Bronchial epithelial cell (primary cell): ENCODE measurements around the gene ACSL4. TPM values are rescaled to one million over a fixed set of nuclear protein-coding genes. Genes with fewer than 3 reads are reported as not detected.
"Not testable (repeated sequence)": the region's sequence is repeated elsewhere in the genome, so short reads cannot be mapped to it uniquely, and the experiment has no call there.

ENCODE experiments used
- DNase-seq: peaks from one replicate; pipeline ENCODE4 v3.0.0-alpha.2; 2010; ENCODE audit warnings: low read depth
- FAIRE-seq: peaks from 2 replicates; lab custom pipeline; 2011; peaks lifted over from hg19 to GRCh38; lab: Jason Lieb, UNC
- H3K27me3 ChIP-seq: 2 replicates; pipeline ENCODE4 v1.5.1; 2011; ENCODE audit warnings: low read length; ENCODE audit not compliant: control insufficient read depth, insufficient read depth
- H3K36me3 ChIP-seq: 2 replicates; pipeline ENCODE4 v1.5.1; 2011; ENCODE audit warnings: low read length; ENCODE audit not compliant: control insufficient read depth, insufficient read depth
- H3K4me3 ChIP-seq: 2 replicates; pipeline ENCODE4 v1.5.1; 2011; ENCODE audit warnings: mild to moderate bottlenecking, low read depth, low read length, control low read depth
- total RNA-seq: library from RNA; depleted of rRNA; stranded (reverse); fragments of >200 nt; gene quantifications from 2 replicates; pipeline ENCODE4 v1.2.1, GENCODE V29; 2014
- TF ChIP-seq, protein P1 (sequence below): IDR thresholded peaks from 2 replicates; pipeline ENCODE4 v1.5.1; 2011; ENCODE audit warnings: mild to moderate bottlenecking, moderate library complexity, low read length, control low read depth, inconsistent platforms; ENCODE audit not compliant: insufficient read depth, severe bottlenecking

ACSL4 gene
- total RNA-seq, 1 donor from 2014 or later = 57.9 TPM

DNA sequence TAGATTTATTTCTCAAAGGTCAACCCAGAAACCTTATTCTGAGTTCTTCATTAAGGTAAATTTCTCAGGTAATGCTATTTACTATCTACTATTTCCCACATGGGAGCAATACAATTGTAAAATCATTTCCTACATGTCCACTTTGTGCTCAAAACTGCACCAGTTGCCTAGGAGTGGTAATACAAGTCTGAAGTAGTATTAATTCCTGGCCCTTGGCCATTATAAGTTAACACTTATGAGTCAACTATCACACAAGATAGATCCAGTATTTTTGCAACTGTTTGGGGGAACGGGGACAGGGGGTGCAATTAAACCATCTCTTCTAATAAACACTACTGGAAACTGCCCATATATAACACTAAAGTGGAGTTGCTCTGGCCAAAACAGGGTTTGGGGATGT is 48.9 kb downstream of the ACSL4 start:
- DNase-seq (peak; percentile 26), FAIRE-seq (no peak)
- TF ChIP-seq, protein P1, sequence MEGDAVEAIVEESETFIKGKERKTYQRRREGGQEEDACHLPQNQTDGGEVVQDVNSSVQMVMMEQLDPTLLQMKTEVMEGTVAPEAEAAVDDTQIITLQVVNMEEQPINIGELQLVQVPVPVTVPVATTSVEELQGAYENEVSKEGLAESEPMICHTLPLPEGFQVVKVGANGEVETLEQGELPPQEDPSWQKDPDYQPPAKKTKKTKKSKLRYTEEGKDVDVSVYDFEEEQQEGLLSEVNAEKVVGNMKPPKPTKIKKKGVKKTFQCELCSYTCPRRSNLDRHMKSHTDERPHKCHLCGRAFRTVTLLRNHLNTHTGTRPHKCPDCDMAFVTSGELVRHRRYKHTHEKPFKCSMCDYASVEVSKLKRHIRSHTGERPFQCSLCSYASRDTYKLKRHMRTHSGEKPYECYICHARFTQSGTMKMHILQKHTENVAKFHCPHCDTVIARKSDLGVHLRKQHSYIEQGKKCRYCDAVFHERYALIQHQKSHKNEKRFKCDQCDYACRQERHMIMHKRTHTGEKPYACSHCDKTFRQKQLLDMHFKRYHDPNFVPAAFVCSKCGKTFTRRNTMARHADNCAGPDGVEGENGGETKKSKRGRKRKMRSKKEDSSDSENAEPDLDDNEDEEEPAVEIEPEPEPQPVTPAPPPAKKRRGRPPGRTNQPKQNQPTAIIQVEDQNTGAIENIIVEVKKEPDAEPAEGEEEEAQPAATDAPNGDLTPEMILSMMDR = no peak

DNA sequence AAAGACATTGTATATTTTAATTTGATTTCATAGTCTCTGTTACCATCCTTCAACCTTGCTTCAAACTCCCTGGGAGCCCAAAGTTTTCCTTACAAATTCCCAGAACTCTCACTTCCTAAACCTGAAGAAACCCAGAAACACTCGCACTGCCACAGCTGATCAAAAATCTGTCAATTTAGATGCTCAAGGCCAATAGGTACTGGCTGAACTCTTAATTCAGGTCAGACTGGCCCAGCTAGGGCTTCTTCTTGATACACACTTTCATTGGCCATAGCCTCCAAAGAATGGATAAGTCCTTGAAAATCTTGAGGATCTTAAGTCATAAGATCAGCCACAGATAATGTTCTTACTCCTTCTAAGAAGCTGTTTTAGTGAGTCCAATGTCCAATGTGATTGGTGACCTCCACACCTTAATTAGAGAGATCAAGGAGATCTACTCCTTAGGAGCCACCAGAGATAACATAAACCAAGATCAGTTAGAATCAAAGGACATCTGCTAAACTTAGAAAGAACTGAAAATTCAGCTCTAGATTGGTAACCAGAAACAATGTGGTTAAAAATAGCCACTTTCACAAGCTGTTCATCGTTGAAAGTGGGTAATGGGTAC is 51.5 kb downstream of the ACSL4 start:
- DNase-seq (no peak), FAIRE-seq (no peak)
- peaks cover 1% of the 10 kb centered on the region for H3K36me3 ChIP-seq
- TF ChIP-seq, protein P1 = no peak
- no peak overlapping the region for H3K4me3 ChIP-seq
- no peaks in the 10 kb centered on the region for H3K27me3 ChIP-seq

More for the DNA sequence above, 48.9 kb downstream of the ACSL4 start:
- Histone ChIP-seq H3K27me3 (no peaks in the 10 kb centered on the region), H3K4me3 (no peak overlapping the region), H3K36me3 (peaks cover 1% of the 10 kb centered on the region)

DNA sequence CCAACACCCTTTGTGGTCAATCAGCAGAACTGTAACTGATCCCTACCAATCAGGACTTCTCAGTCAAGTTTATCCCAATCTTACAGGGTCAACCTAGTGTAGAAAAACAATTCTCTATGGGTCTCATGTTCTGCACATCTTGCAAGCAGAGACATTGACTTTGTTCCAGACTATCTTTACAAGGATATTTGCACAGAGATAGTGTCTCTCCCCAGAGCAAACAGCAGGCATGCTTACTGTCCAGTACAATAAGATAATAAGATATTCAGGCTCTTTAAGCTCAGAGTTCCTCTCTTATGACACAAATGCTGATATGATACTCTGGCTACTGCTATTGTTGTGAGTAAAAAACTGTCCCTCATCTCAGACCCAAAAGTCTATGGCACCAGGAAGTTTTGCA is 53.2 kb downstream of the ACSL4 start:
- TF ChIP-seq, protein P1 = no peak
- no peak for FAIRE-seq
- DNase-seq = no peak
- Histone ChIP-seq H3K27me3 (no peaks in the 10 kb centered on the region), H3K36me3 (peaks cover 2% of the 10 kb centered on the region), H3K4me3 (no peak overlapping the region)

DNA sequence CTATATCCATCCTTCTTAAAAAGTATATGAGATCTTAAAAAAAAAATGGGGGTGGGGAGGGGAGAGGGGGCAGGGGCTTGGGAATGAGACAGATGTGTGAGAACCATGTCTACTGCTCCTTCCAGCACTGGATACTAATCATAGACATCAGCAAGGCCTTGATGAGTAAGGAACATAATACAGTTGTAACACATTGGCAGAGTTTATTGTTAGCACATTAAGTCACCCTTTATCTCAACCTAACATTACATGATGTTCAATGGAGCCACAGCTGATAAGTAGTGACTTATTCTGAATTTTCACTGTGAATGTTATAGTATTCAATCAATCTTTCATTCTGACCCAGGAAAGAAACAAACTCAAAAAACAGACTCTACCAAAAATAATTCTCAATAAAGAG is 60.8 kb downstream of the ACSL4 start:
- Histone ChIP-seq H3K36me3 (peaks cover 2% of the 10 kb centered on the region), H3K4me3 (no peak overlapping the region), H3K27me3 (no peaks in the 10 kb centered on the region)
- TF ChIP-seq, protein P1 = no peak
- DNase-seq (no peak), FAIRE-seq (no peak)

DNA sequence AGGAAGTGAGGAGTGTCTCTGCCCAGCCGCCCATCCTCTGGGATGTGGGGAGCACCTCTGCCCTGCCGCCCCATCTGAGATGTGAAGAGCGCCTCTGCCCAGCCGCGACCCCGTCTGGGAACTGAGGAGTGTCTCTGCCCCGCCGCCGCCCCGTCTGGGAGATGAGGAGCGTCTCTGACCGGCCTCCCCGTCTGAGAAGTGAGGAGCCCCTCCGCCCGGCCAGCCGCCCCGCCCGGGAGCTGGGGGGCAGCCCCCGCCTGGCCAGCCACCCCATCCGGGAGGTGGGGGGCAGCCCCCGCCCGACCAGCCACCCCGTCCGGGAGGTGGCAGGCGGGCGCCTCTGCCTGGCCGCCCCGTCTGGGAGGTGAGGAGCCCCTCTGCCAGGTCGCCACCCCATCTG is 61.9 kb downstream of the ACSL4 start:
- DNase-seq, H3K27me3 ChIP-seq, H3K36me3 ChIP-seq, H3K4me3 ChIP-seq, FAIRE-seq: not testable (repeated sequence)

DNA sequence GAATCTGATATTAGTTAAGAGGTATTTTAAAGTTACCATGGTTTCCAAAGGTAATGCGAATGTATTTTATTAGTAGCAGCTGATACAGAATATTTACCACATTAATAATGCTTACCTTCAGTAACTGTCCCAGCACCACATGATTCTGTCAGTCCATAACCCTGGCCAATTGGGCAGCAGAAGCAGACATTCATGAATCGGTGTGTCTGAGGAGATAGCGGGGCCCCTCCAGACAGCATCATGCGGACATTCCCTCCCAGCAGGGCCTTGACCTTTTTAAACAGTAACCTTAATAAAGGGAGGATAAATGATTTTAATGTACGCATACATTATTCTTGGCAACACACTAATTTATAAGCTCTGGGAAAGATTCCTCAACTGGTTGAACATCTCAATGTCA is 65.1 kb downstream of the ACSL4 start:
- FAIRE-seq (no peak), DNase-seq (no peak)
- TF ChIP-seq, protein P1 = no peak
- Histone ChIP-seq H3K27me3 (no peaks in the 10 kb centered on the region), H3K36me3 (peaks cover 1% of the 10 kb centered on the region), H3K4me3 (no peak overlapping the region)
